Activated T-cell treated with anti-CD3 and anti-CD28 coated beads for 1 hour (primary cell): ENCODE data around the gene RNASEL.
A peak's percentile ranks its signal among the peaks of the same experiment; 100 is the strongest.

Experiments used
- DNase-seq: peaks from one replicate; pipeline ENCODE4 v3.0.0-alpha.2; 2020; ENCODE audit warnings: low read depth

RNASEL gene

GRCh38 chr1:182600745-182601415 lies 11.8 kb upstream of the RNASEL start:
- no peak for DNase-seq

GRCh38 chr1:182600036-182600713 lies 11.1 kb upstream of the RNASEL start:
- DNase-seq, result no peak

GRCh38 chr1:182599339-182599738 lies 10.3 kb upstream of the RNASEL start:
- DNase-seq, result no peak

DNA sequence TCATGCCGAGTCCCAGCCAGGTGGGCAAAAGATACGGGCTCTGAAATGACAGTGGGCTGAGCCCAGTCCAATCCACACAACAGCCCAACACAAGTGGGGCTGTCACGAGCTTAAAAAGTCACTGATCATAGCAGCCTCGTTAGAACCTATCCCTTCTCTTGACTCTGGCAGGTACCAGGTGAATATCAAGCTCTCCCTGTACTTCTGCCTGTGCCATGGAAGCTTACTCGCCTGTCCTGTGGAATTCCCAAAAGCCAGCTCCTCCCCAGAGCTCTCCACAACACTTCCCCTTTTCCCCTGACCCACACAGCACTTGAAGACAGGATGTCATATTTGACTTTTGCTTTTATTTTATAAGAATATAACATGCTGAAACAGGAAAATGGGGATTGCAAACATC lies 9.2 kb upstream of the RNASEL start:
- no peak for DNase-seq

- DNase-seq, result no peak
These were observed 7.9 kb upstream of the RNASEL start for GRCh38 chr1:182596934-182597333.

DNA sequence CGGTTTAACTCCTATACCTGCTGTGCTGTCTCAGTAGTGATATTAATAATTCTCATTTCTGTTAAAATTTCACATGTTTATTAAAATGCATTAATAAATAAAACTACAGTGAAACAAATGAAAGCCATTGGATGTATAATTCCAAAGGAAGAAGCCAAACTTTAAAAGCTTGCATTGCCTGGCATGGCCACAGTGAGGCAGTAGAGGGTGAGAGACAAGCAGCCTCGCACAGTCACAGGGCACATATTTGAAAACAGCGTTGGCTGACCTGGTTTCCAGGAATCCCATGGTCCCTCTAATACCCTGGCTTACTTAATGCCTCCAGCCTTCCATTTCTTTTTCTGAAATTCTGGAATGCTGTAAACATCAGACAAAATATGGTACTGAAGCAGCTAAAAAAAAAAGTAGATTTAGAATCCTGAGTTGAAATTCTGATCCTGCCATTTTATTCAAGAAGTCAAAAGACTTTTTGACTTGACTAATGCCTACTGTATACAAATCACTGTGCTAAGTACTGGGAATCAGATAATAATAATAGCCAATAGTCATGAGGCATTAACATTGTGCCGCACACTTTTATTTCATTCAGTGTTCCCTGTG lies 6.7 kb upstream of the RNASEL start:
- DNase-seq, result peak; percentile 54

- DNase-seq, result no peak
These were observed 875 bp upstream of the RNASEL start for GRCh38 chr1:182589931-182590330.

GRCh38 chr1:182589520-182589919 lies 464 bp upstream of the RNASEL start:
- DNase-seq, result no peak

- no peak for DNase-seq
These were observed 1.2 kb downstream of the RNASEL start for GRCh38 chr1:182587666-182588499.

DNA sequence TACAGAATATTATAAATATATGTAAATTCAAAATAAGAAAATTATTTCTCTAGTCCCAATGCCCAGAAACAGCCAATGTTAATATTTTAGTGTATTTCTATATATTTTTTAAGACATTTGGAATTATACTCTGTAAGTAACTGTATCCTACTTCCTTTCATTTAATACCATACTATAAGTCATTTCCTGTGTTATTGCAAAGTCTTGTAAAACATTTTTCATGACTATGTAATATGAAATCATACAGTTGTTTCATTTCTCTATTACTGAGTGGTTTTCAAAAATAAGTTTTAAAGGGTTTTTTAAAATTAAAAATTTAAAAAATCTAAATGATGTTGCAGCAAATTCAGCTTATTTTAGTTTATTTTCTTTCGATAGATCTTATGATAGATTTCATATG lies 2.0 kb downstream of the RNASEL start:
- DNase-seq, result no peak

DNA sequence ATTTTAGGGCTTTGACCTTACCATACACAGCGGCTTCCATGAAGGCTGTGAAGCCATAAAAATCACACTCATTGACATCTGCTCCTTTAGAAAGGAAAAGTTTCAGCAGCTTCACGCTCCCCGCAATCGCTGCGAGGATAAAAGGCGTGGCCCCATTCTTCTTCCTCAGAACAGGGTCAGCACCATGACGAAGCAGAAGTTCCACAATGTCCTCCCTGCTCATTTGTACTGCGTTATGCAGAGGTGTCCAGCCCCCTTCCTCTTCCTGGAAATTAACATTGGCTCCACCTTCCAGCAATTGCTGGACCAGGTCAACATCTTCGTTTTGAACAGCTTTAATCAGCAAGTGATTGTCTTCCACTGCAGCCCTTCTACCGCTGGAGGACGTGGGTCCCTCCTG lies 2.7 kb downstream of the RNASEL start:
- no peak for DNase-seq

- no peak for DNase-seq
These were observed 4.3 kb downstream of the RNASEL start for GRCh38 chr1:182584746-182585145.

GRCh38 chr1:182580736-182581135 lies 8.3 kb downstream of the RNASEL start:
- no peak for DNase-seq

GRCh38 chr1:182575540-182576149 lies 13.4 kb downstream of the RNASEL start:
- DNase-seq, result no peak

GRCh38 chr1:182574156-182574555 lies 14.9 kb downstream of the RNASEL start:
- DNase-seq, result no peak

DNA sequence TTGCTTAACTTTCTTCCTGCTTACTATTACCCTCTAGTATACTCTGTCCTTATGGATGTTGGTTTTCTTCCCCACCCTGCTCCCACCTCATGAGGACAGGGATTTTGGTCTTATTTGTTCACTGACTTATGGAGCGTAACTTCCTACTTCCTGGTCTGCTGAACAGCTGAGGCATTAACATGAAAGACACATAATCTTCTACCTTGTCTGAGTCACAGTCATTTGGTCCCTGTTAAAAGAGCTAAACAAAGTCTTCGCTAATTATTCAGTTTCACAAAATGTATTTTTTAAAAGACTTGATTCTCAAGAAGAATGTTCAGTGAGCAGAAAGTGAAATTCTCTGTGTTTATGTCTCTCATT lies 18.5 kb downstream of the RNASEL start:
- DNase-seq, result no peak

- no peak for DNase-seq
These were observed 19.0 kb downstream of the RNASEL start for GRCh38 chr1:182569939-182570610.

GRCh38 chr1:182568647-182569284 lies 20.3 kb downstream of the RNASEL start:
- no peak for DNase-seq

GRCh38 chr1:182567629-182568028 lies 21.4 kb downstream of the RNASEL start:
- DNase-seq, result no peak

GRCh38 chr1:182565537-182565936 lies 23.5 kb downstream of the RNASEL start:
- DNase-seq, result no peak

DNA sequence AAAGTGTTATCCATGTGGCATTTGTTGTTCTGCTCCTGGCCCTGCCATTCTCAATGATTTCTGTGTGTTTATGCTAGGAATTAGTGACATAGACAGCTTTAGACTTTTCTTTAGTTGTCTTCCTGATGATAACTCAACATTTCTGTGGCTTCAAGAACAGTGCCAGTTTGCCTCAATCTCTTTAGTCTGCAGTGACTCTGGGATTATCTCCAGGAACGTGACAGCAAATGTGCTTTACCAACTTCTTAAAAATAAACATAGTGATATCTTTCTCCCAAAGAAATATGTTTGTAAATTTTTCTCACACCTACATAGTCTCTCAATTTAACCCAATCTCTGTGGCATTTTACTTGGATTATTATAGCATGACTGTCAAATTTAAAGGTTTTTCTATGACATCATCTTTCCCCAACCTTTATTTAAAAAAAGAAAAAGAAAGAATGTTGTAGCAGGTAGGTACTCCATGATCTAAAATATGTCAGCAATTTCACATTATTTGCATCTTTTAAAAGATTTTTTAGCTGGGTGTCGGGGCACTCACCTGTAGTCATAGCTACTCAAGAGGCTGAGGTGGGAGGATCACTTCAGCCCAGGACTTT lies 24.6 kb downstream of the RNASEL start:
- no peak for DNase-seq
